IMR-90 (cell line): Measurements from ENCODE around the gene ADRA1B.

ENCODE experiments used
- BHLHE40 ChIP-seq: fragments of 150-350 bp; IDR thresholded peaks from 2 replicates; pipeline ENCODE4 v1.6.1; 2016; ENCODE audit warnings: mild to moderate bottlenecking, low read depth, low read length
- CTCF ChIP-seq: conservative IDR thresholded peaks from 2 replicates; pipeline ENCODE4 v1.5.1; 2012; ENCODE audit warnings: mild to moderate bottlenecking, low read depth, low read length, improper control_type of control experiment
- ELK1 ChIP-seq: fragments of 150-350 bp; IDR thresholded peaks from 2 replicates; pipeline ENCODE4 v1.6.1; 2016; ENCODE audit warnings: low read depth, mild to moderate bottlenecking, low read length, moderate library complexity, borderline replicate concordance
- MXI1 ChIP-seq: IDR thresholded peaks from 2 replicates; pipeline ENCODE4 v1.6.1; 2012; ENCODE audit warnings: low read depth, mild to moderate bottlenecking, low read length, moderate library complexity, borderline replicate concordance
- POLR2A ChIP-seq: IDR thresholded peaks from 2 replicates; pipeline ENCODE4 v1.6.1; 2012; ENCODE audit warnings: mild to moderate bottlenecking, low read depth, low read length
- RFX5 ChIP-seq: IDR thresholded peaks from 2 replicates; pipeline ENCODE4 v1.8.0; 2012; ENCODE audit warnings: low read depth, mild to moderate bottlenecking, low read length, moderate library complexity

- TF ChIP-seq POLR2A = no peak
- no peak for TF ChIP-seq CTCF
- no peak for TF ChIP-seq MXI1
- no peak for TF ChIP-seq RFX5
- no peak for TF ChIP-seq BHLHE40
- no peak for TF ChIP-seq ELK1
These were observed 37.3 kb upstream of the ADRA1B start for GRCh38 chr5:159878988-159879471.
